Sigmoid colon (tissue), 4 donors: ENCODE data around the gene EXOC7.

Source experiments
- CTCF ChIP-seq, 4 experiments: fragments of 450-650 bp in 3 of 4; fragments of 200-600 bp in 1 of 4; IDR thresholded peaks; one replicate each; pipeline ENCODE4 v1.5.1; 2016 to 2019; ENCODE audit warnings: antibody characterized with exemption in 4 of 4, mild to moderate bottlenecking in 3 of 4, moderate library complexity in 2 of 4
- POLR2AphosphoS5 ChIP-seq, 4 donors: sonication (generic); formaldehyde crosslinking; IDR thresholded peaks; one replicate each; pipeline ENCODE4 v1.6.1; 2017; ENCODE audit warnings: antibody characterized with exemption in 4 of 4

- TF ChIP-seq POLR2AphosphoS5 (IDR thresholded peaks at IDR 0.05) (no peak), CTCF (IDR thresholded peaks at IDR 0.05) (no peak)
Measured at GRCh38 chr17:76120658-76121008, 17.0 kb upstream of the EXOC7 start.
